ENCODE results near the gene GTF3C1.

DNA sequence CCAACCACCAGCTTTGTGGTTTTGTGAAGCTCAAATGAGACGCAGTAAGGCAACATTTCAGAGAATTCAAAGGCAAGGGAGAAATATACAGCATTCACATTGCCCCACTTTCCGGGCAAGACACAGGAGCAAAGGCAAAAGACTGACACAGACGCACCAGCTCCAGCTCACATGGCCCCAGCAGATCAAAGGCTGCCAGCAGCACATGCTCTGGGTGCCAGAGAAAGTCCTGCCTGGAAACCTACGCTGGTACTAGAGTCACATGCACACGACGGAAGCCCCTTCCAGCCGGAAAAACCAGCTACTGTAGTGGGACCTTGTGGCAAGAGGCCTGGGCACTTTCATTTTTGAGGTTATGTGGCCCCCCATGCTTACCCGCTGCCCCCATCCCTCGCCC lies 50.1 kb downstream of the GTF3C1 start:
- TF ChIP-seq, protein P1, sequence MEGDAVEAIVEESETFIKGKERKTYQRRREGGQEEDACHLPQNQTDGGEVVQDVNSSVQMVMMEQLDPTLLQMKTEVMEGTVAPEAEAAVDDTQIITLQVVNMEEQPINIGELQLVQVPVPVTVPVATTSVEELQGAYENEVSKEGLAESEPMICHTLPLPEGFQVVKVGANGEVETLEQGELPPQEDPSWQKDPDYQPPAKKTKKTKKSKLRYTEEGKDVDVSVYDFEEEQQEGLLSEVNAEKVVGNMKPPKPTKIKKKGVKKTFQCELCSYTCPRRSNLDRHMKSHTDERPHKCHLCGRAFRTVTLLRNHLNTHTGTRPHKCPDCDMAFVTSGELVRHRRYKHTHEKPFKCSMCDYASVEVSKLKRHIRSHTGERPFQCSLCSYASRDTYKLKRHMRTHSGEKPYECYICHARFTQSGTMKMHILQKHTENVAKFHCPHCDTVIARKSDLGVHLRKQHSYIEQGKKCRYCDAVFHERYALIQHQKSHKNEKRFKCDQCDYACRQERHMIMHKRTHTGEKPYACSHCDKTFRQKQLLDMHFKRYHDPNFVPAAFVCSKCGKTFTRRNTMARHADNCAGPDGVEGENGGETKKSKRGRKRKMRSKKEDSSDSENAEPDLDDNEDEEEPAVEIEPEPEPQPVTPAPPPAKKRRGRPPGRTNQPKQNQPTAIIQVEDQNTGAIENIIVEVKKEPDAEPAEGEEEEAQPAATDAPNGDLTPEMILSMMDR (IDR thresholded peaks at IDR 0.05; ENCODE audit: low read depth, low read length, missing input control), result no peak
- TF ChIP-seq, protein P2, sequence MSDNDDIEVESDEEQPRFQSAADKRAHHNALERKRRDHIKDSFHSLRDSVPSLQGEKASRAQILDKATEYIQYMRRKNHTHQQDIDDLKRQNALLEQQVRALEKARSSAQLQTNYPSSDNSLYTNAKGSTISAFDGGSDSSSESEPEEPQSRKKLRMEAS (IDR thresholded peaks at IDR 0.05), result no peak
- TF ChIP-seq SP1 (IDR thresholded peaks at IDR 0.05), result no peak
- TF ChIP-seq, protein P3, sequence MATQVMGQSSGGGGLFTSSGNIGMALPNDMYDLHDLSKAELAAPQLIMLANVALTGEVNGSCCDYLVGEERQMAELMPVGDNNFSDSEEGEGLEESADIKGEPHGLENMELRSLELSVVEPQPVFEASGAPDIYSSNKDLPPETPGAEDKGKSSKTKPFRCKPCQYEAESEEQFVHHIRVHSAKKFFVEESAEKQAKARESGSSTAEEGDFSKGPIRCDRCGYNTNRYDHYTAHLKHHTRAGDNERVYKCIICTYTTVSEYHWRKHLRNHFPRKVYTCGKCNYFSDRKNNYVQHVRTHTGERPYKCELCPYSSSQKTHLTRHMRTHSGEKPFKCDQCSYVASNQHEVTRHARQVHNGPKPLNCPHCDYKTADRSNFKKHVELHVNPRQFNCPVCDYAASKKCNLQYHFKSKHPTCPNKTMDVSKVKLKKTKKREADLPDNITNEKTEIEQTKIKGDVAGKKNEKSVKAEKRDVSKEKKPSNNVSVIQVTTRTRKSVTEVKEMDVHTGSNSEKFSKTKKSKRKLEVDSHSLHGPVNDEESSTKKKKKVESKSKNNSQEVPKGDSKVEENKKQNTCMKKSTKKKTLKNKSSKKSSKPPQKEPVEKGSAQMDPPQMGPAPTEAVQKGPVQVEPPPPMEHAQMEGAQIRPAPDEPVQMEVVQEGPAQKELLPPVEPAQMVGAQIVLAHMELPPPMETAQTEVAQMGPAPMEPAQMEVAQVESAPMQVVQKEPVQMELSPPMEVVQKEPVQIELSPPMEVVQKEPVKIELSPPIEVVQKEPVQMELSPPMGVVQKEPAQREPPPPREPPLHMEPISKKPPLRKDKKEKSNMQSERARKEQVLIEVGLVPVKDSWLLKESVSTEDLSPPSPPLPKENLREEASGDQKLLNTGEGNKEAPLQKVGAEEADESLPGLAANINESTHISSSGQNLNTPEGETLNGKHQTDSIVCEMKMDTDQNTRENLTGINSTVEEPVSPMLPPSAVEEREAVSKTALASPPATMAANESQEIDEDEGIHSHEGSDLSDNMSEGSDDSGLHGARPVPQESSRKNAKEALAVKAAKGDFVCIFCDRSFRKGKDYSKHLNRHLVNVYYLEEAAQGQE (IDR thresholded peaks at IDR 0.05), result no peak
- no peak for TF ChIP-seq RAD21 (IDR thresholded peaks at IDR 0.05)
- no peak for TF ChIP-seq NR2F2 (IDR thresholded peaks at IDR 0.05)
- no peak for TF ChIP-seq HNF4A (conservative IDR thresholded peaks at IDR 0.05)
- no peak for TF ChIP-seq YY1 (IDR thresholded peaks at IDR 0.05)
- TF ChIP-seq, protein P4, sequence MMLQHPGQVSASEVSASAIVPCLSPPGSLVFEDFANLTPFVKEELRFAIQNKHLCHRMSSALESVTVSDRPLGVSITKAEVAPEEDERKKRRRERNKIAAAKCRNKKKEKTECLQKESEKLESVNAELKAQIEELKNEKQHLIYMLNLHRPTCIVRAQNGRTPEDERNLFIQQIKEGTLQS (IDR thresholded peaks at IDR 0.05), result no peak
- no peak for TF ChIP-seq FOXA1 (IDR thresholded peaks at IDR 0.05)

All from liver (tissue), 3 donors.